Measurements from ENCODE around the gene SORCS2.

DNA sequence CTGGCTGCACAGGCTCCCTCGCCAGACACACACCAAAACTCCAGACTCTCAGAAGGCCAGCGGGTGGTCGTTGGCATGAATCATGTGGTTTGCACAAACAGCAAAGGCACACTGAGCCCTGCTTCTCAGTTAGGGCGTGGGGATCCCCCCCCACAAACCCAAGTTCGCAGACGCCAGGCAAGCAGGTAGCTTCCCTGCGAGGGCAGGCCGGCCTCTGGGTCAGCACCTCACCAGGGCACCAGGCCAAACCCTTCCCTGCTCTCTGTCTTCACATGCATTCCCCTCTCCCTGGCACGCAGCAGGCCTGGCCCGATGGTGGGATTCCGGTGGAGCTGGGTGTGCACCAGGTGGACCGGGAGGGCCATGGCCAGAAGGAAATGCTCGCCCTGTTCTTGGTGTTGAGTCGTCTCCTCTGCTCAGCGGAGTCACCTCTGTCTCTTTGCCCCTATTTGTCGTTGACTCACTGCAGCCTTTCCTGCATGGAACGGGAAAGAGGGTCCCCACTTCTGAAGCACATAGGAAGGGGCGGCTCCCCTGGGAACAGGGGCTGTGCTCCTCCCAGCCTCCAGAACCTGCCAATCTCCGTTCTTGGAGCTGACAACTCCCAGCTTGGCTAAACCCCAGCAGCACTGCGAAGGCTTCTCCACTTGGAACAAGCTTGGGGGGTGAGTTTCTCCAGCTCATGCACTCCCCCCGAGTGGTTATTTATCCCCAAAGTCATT, 51.4 kb downstream of the SORCS2 start:
- TF ChIP-seq EZH2phosphoT487 (IDR thresholded peaks at IDR 0.05; ENCODE audit: borderline replicate concordance, low read length) = no peak
- TF ChIP-seq CTCF (IDR thresholded peaks at IDR 0.05; ENCODE audit: low read depth, low read length, poor library complexity, severe bottlenecking) = no peak

All from DOHH2 (cell line).